Measurements from ENCODE around the gene NCOR2. TPM values are rescaled to one million over a fixed set of nuclear protein-coding genes. Genes with fewer than 3 reads are reported as not detected.
A peak's percentile ranks its signal among the peaks of the same experiment; 100 is the strongest.

Gene NCOR2
- total RNA-seq, 1 donor from 2014 or later: 7.3 TPM

DNA sequence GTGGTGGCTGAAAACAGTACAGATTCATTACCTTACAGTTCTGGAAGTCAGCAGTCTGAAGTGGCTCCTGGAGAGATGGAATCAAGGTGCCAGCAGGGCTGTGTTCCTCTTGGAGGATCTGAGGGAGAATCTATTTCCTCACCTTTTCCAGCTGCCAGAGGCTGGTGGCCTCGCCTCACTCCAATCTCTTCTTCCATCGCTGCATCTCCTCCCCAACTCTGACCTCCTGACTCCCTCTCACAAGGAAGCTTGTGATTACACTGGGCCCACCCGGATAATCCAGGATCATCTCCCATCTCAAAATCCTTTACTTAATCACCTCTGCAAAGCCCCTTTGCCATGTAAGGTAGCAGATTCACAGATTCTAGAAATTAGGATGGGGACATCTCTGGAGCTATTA lies 11.4 kb upstream of the NCOR2 start:
- no peak for DNase-seq (ENCODE audit: low spot score in 2 of 2)
- no peak for FAIRE-seq

DNA sequence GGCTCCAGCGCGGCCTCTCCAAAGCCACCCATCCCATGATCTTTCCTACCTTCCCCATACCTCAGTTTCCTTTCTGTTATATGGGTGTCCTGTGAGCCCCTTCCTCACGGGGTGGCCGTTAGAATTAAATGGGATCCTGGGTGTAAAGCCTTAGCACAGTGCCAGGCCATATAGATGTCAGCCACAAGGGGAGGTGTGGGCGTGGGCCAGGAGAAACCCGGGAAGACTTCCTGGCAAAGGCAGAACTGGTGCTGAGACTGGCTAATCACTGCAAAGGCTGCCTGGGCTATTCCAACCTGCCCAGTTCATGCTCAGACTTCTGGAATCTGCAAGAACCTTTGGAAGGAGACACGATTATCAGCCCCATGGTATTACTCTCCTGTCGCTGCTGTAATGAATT lies 11.0 kb upstream of the NCOR2 start:
- FAIRE-seq (no peak), DNase-seq (ENCODE audit: low spot score in 2 of 2) (no peak)

DNA sequence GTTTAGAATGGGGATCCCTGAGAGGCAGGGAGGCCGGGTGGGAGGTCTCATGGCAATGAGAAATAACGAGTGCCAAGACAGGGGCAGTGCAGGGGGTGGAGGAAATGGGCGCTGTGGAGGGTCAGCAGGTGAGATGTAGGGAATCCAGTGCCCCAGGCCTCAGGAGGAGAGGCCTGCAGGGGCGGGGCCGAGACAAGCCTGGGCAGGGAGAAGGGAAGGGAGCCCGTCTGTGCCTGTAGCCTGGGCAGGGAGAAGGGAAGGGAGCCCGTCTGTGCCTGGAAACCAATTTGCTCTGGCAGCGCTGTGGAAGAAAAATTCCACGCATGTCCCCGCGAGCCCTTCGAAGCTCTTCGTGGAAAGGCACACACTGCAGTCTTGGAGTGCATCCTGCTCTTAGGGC lies 10.6 kb upstream of the NCOR2 start:
- DNase-seq (ENCODE audit: low spot score in 2 of 2) (no peak), FAIRE-seq (no peak)

DNA sequence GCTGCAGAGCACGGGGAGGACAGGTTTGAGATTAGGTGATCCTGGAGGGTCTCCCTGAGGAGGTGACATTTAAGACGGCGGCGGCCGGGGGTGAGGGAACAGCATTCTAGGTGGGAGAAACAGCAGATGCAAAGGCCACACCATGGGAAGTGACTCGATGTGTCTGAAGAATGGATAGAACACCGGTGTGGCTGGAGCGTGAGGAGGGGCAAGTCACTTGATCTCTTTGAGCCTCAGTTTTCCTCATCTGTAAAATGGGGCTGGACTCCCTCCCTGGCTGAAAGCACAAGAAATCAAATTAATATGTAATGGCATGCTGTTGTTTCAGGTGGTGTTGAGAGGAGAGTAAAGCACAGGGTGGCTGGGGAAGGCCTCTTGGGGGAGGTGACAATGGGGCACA lies 10.0 kb upstream of the NCOR2 start:
- FAIRE-seq (no peak), DNase-seq (ENCODE audit: low spot score in 2 of 2) (no peak)

DNA sequence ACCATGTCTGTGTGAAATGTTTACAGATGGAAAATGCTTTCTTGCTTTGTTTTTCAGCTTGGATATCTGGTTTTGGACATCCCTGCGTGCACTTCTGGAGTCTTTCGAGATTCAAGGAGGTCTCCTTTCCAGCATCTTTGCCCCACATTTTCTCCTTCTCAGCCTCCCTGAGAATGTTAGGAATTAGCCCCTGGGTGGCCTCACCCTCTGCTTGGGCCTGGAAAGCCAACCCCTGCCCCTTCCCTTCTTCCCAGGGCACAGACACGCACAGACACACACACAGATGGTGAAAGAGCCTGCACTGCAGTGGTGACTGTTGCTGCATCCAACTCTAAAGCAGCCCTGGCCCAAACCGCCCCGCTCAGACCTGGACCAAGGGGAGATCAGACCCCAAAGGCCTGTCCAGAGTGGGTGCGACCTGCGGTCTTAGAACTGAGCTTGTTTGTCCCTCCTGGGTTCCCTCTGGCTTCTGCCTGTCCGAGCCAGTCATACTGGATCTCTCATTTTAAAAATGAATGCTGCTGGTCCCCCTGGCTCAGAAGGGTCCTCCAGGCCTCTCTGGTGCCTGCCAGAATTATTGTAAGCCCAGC lies 8.7 kb upstream of the NCOR2 start:
- DNase-seq (ENCODE audit: low spot score in 2 of 2): no peak
- FAIRE-seq: no peak

DNA sequence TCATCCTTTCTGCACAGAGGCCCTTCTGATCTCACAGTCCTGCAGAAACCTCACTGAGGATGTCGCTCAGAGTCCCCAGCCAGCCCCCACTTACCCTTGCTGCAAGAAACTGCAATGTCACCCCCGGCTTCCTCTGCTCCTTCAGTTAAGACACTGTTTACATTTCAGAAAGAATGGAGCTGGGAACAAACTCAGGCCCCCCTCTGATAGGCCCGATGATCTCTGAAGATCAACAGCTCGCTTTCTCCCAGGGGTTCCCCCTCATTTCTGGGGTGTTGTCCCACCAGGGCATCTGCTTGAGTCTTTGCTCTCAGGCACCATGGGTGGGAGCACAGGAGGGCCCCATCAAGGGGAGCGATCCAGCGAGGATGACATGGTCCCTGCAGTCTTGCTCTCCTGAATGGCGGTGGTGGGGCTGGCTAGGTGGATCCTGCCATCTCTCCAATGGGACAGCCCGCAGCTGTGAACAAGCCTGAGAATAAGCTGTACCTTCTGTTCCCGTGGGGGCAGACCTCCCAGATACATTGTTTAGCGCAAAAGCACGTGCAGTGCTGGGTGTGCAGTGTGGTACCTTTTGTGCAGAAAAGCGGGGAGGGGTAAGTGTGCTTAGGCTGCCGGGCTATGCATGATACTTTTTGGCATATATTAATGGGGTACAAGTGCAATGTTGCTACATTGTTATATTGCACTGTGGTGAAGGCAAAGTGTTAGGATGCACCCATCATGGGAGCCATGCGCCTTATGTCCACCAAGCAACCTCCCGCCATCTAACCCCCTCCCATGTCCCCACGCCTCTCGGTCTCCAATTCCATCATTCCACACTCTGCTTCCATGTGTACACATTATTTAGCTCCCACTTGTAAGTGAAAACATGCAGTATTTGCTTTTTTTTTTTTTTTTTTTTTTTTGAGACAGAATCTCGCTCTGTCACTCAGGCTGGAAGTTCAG lies 6.7 kb upstream of the NCOR2 start:
- no peak for FAIRE-seq

DNA sequence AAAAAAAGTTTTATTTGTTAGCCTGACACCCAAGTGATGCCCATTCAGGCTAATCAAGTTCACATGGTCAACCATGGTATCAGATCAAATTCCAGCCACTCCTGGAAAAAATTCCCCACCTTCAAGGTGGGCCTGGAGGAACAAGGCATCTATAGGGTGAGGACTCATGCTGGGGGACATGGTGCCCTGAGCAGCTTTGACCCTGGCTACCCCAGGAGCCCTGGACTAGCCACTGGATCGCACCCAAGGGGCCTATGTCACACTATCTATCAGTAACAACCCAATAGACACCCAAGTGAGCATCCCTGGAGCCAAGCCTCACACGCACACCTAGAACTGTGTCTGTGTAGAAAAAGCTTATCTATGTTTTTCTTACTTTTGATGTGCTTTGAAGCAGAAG lies 4.1 kb upstream of the NCOR2 start:
- no peak for FAIRE-seq
- DNase-seq (ENCODE audit: low spot score in 2 of 2): no peak

More for the DNA sequence above, 6.7 kb upstream of the NCOR2 start:
- DNase-seq (ENCODE audit: low spot score in 2 of 2): no peak

DNA sequence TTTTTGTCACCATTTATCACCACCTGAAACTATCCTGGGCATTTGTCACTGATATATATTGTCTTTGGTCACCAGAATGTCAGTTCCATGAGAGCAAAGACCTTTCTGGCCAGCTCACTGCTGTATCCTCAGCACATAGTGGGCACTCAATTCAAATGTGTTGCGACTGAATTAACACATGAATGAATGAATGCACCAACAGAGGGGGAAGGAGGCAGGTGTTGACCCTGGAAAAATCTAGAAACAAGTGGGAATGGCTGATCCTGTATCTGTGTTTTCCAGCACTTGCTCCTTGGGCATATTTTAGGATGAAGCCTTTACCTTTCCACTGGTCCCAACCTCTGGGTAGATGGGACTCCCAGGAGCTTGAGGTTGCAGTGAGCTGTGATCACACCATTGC lies 3.4 kb upstream of the NCOR2 start:
- FAIRE-seq (no peak), DNase-seq (ENCODE audit: low spot score in 2 of 2) (no peak)

DNA sequence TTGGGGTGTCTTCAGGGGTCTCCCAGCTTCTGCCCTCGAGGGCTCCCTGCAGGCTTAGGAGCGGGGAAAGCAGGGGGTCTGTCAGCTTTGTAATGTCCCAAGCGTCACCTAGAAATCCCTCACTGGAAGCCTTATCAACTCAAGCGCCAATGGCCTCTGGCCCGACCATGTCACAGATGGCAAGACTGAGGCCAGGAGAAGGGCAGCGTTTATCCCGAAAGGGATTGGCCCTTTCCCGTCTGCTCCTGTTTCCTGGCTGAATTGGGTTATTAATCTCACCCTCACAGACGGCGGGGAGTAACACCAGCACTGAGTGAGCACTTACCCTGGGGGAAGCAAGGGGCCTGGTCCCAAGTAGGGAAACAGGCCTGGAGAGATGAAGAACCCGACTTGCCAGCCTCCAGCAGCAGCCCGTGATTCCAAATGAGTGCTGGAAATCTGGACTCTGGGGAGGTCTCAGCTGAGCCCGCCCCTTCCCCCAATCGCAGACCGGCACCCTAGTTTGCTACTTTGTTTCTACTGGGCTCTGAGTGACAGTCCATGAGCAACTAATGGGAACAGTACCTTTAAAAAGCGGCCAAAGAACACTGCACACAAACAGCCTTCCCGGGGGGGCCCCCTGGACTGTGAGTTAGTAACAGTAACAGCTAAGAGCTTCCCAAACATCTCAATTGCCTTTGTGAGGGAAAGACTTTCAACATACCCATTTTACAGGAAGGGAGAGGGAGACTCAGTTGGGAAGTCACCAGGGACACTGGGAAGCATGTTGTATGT lies 2.1 kb upstream of the NCOR2 start:
- DNase-seq (ENCODE audit: low spot score in 2 of 2): no peak
- no peak for FAIRE-seq

DNA sequence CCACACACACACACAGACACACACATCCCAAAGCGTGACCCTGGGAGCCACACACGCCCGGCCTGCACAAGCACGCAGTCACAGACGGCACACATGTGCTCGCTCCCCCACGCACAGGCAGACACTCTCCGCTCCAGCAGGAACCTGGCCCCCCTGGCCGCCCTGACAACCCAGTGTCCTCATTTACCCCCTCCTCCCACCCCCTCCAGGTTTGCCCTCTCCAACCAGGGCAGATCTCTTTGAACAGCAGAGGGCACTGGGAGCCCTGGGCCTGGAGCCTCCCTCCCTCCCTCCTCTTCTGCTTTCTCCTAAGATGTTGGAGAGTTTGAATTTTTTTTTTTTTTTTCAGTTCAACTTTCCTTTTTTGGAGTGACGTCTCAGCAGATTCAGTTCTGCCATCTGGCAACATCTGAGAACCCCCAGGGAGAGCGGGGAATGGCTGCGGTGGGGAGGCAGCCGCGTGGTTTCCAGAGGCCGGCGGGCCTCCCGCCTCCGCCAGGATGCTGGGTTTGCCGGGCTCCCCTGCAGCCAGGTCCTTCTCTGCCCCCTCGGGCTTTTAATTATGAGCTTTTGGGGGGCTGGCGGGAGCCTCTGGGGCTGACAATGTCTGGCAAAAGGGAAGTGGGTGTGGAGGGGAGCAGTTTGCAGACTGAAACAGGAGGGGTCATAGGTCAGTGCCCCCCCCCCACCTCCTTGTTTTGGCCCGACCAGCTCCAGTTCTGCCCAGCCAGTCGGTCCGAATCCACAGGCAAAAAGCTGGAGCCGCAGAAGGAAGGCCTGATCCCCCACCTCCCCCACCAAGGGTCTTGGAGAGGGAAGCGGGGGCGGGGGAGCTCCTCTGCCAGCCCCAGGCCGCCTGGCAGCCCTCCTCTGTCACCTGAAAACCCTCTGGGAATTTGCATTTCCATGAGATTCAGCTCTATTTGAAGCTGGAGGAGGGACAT lies 1.3 kb upstream of the NCOR2 start:
- peak in 1 of 2 donors; percentile 77 for DNase-seq (ENCODE audit: low spot score in 2 of 2)
- no peak for FAIRE-seq

DNA sequence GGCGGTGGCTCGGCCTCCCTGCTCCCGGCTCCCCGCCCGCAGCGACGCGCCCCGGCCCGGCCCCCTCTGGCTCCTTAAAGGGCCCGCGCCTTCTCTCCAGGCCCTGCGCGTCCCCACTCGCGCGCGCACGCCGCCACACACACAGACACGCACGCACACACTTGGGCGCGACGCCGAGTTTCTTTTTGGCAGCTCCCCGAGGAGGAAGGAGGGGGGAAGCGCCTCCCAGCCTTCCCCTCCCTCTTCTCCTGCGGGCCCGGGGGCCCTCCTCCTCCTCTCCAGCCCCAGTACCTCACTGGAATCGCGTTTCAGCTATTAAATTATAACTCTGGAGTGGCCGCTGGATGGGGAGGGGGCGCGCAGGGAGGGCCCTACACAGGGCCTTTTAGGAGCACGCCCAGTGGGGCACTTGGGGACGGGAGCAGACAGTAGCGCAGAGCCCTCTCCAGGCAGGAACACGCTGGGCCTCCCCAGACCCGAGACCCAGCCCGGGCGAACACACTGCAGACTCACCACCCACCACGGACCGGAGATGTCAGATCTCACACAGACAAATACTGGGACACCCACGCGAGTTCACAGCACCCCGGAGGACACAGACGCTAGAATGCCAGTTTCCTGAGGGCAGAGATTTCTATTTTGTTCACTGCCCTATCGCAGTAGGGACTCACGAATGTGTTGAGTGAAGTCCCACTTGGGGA lies 411 bp upstream of the NCOR2 start:
- FAIRE-seq (no peak), DNase-seq (ENCODE audit: low spot score in 2 of 2) (peak; percentile 95 to 97)

DNA sequence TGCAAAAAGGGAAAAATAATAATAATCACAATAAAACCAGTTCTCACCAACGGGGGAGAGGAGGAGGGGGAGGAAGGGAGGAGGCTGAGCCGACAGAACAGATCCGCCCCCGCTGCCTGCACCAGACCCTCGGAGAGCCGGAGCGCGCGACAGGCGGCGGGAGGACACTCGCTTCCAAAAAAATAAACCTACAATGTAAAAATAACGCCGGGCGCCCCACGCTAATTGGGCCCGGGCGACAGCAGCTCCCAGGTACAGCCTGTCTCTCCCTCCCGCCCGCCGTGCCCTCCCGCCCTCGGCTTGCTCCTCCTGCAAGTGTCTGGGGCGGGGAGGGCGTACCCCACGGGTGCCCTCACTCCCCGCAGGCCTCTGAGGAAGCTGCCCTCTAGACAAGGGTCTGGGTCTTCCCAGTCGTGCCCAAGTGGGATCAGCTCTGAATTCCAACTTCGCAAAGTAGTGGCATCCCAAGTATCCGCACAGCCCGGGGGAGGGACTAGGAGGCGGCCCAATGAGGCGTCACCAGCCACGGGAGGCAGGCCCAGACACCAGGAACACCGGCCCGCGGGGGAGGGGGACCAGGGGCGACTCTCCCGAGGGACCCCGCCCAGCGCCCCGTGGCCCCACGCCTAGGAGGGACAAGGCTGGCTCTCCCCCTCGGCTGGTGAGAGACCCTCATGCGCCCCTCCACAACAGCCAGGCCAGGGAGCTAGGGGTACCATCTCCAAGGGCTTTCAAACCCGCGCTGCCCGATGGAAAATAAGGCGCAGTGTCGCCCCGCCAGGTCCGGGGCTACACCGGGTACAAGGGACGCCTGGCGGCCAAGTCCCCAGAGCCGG lies 1.0 kb downstream of the NCOR2 start:
- DNase-seq (ENCODE audit: low spot score in 2 of 2): peak; percentile 87 to 90
- FAIRE-seq: no peak

DNA sequence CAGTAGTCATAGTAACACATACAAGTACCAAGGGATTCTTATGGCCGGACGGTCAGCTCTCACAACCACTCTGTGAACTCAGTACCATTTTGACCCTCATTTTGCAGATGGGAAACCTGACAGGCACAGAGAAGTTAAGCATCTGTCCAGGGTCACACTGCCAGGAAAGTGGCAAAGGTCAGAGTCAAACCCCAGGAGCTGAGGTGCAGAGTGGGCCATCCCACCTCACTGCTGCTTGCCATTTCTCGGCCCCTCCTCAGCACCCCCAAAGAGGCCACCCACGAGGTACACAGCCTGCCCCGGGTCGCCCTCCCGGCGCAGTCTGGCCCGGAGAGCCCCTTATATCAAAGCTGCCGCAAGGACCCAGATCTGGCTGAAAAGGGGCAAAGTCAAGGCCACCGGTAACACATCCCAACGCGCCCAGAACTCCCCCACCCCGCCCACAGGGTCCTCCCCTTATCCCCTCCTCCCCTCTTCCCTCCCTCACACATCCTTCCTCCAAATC lies 1.7 kb downstream of the NCOR2 start:
- FAIRE-seq (no peak), DNase-seq (ENCODE audit: low spot score in 2 of 2) (no peak)

DNA sequence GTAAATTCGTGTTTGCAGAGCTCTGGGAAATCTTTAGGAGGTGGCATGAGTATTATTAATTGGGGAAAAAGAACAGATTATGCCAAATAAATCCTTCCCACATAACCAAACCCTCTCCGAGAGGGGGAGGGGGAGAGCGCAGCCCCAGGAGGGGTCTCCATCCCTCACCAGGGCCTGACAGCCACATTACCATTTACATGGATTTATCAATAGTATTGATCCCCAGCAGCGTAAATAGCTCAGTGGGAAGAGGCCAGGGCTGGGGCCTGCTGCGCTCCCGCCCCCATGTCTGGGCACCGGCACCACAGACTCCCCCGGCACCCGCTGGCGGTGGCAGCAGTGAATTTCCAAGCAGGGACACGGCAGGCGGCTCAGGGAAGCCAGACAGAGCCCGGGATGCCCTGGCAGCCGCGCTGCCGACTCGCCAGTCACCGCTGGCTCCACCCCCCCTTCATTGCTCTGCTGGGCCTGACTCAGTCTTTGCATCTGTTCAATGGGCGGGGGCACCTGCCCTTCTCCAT lies 2.4 kb downstream of the NCOR2 start:
- FAIRE-seq (no peak), DNase-seq (ENCODE audit: low spot score in 2 of 2) (peak in 1 of 2 donors; percentile 62)

DNA sequence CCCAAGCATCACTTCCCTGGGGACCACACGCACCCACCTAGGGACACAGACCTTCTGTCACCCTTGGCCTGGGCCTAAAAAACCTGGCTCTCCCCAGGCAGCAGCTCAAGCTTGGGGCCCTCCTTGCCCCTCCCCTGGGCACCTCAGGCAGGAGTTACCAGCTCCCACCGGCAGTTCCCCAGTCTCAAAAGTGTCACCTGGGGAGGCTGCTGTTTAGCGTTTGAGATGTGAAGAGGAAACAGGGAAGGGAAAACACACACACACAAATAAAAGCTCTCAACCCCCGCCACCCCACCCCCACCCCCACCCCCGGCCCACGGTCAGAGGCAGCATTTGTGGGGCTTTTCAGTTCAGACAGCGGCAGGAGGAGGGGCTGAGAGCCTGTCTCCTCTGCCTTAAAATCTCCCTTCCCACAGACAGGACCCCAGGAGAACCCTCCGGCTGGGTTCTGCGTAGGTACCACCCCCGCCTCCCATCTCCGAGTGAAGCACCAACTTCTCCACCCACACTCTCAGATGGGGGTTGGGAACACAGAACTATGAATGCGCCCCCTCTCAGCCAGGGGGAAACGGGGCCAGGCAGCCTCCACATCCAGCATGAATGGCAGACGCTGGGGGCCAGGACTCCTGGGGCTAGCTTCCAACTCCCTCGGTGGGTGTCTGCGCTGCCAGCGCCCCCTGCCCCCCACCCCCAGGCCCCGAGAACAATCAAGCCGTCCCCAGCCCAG lies 3.0 kb downstream of the NCOR2 start:
- no peak for FAIRE-seq
- DNase-seq (ENCODE audit: low spot score in 2 of 2): no peak

DNA sequence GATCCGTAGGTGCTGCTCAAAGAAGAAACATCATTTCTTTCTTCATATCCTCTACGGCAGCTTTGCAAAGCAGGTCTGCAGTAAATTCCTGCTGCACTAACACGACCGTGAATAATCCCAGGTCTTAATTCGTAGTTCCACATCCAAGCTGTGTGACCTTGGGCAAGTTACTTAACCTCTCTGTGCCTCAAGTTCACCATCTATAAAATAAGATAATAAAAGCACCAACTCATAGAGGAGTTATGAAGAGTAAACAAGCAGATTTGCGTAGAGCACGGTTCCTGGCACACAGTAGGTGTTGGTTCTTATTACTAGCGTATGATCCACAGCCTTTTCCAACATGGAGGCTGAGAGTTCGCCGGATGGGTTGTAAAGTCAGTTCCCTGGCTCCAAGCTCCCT lies 3.6 kb downstream of the NCOR2 start:
- FAIRE-seq: no peak
- DNase-seq (ENCODE audit: low spot score in 2 of 2): no peak

DNA sequence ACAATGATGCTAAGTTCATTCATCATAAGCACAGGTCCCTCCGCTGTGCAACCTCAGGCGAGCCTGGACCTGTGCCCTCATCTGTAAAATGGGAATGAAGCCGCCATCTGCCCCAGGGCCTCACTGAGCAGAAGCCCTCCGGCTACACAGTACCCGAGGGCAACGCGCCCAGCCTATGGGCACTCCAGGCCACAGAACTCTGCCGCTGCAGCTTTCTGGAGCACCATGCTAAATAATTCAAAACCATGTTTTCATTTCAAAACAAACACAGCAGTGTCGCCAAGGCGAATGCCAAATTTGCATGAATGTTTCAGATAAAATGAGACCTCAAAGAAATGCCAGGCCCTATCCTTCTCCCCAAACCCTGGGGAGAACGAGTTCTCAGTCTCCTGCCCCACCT lies 4.0 kb downstream of the NCOR2 start:
- DNase-seq (ENCODE audit: low spot score in 2 of 2) (no peak), FAIRE-seq (no peak)

DNA sequence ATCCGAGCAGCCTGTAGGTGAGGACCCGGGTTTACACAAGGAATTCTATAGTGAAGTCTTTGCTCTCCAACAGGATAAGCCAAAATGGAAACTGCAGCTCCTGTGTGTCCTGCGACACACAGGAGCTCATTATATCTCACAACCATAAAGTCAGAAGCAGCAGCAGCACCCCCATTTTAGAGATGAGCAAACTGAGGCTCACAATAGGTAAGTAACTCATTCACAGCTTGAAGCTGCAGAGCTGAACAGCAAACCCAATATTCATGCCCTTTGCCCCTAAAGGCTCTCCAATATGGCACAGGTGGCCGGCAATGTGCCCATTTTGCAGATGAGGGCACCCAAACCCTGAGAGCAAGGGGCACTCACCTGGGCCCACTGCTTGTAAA lies 4.6 kb downstream of the NCOR2 start:
- FAIRE-seq: no peak
- DNase-seq (ENCODE audit: low spot score in 2 of 2): no peak

Measured in frontal cortex (tissue), 4 donors.